CD4-positive, alpha-beta T cell treated with Interleukin-15 for 4 hours (primary cell): ENCODE data around the gene ZCCHC8.

Experiments used
- DNase-seq: peaks from one replicate; pipeline ENCODE4 v3.0.0-alpha.2; 2020; ENCODE audit warnings: low spot score

Gene ZCCHC8

DNA sequence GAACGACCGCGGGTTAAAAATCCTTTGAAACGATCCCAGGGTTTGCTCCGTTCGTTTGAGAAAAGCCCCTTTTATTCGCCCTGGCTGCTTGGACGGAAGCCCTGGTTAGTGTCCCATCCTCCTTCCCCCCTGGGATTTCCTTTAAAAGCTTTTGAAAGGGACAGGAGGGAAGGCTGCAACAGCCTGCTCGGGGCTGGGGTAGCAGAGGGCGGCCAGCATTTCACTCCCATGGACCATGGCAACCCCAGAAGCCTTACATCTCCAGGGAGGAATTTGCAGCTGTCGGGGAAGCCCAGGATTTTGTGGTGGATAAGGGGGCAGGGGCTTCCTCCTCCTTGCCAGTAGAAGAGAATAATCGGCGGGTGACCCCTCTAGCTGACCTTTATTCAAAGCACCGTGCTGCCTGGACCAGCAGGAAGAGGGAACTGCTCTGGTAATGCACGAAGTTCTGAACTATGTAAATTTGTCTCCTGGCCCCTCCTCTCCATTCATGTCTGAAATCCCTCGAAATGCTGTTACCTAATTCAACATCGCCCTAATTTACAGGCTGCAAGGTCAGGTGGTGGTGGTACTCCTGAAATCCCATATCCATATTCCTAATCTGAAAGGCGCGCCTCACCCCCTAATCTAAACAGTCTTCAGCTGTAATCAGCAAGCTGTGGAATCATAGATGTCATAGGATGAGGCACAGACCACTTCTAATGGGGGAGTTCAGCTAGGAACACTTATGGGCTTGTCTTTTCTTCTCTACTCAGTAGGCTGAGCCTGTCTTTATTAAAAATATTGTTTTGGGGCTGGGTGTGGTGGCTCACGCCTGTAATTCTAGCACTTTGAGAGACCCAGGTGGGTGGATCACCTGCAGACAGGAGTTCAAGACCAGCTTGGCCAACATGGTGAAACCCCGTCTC is 77.2 kb downstream of the ZCCHC8 start:
- DNase-seq = no peak

DNA sequence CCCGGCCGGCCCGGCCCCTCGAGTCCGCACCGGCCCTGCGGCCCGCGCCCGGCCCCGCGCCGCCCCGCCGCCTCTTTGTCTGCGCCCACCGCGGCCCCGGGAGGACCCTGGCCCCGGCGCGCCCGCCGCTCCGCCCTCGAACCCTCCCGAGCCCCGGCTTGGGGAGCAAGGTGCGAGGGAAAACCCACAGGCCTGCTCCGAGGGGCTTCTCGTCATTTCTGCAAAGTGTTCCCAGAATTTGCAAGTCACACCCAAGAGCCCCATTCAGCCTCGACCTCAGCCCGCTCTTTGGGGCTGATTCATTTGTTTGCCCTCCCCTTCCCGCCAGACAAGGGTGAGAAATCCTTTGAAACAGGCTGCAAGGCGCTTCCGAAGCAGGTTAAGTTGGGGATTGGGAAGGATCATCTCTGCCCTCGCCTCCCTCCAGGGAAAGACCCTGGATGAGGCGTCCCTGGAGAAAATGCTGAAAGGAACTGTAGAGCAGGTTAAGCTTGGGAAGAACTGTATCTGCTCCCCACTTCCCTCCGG is 77.9 kb downstream of the ZCCHC8 start:
- peak; percentile 74 for DNase-seq

DNA sequence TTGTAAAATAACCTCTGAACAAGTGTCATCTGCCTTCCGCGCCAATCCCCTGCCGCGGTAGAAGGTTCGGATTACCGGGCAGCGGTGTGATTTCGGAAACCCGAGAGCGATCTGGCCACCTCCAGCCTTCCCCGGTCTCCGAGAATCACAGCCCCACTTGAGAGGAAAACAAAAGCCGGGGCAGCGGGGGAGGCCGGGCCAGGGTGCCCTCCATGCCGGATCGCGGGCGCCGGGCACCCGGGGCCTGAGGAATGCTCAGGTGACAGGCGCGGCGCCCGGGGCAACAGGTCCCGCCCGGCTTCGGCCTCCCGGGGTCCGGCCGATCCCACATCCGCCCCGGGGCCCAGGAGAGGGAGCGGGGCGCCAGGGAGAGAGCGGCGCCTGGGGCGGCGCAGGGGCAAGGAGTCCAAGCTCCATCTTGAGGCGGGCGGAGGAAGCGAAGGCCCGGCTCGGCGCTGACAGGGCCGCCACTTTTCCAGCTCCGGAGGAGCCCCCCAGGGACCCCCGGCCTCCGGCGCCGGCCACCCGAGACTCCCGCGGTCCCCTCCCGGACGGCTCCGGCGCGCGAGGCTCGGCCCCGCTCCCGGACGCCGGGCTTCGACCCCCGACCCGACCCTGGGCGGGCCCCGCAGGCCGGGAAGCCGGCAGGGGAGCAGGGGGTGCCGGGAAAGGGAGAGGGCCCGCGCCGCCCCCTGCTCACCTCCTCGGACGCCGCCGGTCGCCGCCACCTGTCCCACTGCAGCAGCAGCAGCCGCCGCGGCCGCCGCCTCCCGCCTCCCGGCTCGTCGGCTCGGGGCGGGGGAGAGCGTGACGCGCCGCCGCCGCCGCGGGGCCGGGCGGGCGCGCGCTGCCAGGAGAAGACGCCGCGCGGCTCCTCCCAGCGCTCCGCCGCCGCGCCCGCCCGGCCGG is 78.7 kb downstream of the ZCCHC8 start, which contains the start of gene CLIP1:
CLIP1 (minus strand) TSS at position 849 of the 909 bp plus-strand sequence. CDS start 42,217 bp downstream, outside the sequence.
- peak; percentile 52 for DNase-seq
